Activated effector memory CD4-positive, alpha-beta T cell treated with anti-CD3 and anti-CD28 coated beads, Interleukin-2, amount 50 U/mL, for 16 hours (primary cell): ENCODE results near the gene ACP2.
"Not testable (repeated sequence)": the region's sequence is repeated elsewhere in the genome, so short reads cannot be mapped to it uniquely, and the experiment has no call there.

Source experiments
- DNase-seq: peaks from one replicate; pipeline ENCODE4 v3.0.0-alpha.2; 2020

Gene ACP2

DNA sequence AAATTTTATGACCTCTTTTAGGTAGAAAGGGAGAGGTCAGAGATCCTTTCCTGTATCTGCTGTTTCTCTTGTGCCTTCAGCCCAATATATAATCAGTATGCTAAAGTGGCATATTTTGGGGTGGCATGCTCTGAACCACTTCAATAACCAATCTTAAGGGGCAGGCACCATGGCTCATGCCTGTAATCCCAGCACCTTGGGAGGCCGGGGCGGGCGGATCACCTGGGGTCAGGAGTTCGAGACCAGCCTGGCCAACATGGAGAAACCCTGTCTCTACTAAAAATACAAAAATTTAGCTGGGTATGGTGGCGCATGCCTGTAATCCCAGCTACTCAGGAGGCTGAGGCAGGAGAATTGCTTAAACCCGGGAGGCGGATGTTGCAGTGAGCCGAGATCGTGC lies 50.5 kb downstream of the ACP2 start:
- DNase-seq: not testable (repeated sequence)

DNA sequence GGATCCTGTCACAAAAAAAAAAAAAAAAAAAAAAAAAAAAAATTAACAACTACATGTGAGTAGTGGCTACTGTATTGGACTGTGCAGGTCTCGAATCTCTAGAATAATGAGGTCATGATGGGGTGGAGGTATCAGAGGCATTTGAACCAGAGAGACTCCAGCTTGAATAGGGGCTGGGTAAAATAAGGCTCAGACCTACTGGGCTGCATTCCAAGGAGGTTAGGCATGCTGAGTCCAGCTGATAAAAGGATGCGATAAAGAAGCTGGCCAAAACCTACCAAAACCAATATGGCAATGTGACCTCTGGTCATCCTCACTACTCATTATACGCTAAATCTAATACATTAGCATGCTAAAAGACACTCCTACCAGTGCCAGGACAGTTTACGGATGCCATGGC lies 56.5 kb downstream of the ACP2 start:
- DNase-seq: no peak

DNA sequence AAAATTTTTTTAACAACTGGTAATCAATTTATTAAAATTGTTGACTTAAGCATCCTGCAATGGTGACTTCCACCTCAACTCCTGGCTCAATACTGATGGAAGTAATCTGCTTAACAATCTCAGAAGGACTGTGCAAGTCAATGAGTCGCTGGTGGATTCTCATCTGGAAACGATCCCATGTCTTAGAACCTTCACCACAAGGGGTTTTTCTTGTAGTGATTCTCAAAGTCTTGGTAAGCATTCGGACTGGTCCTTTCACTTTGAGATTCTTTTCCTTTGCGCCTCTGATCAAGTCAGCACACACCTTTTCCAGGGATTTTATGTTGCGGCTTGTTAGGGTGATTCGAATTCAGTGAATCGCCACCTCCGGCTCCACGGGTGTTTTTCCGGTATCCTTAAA lies 57.5 kb downstream of the ACP2 start:
- not testable (repeated sequence) for DNase-seq
